Natural killer cell (primary cell): ENCODE results near the gene YWHAE. TPM values are rescaled to one million over a fixed set of nuclear protein-coding genes. Genes with fewer than 3 reads are reported as not detected.

ENCODE experiments used
- ATAC-seq, 3 donors: fragments of 150-1000 bp in 2 of 3; fragments of 200-7000 bp in 1 of 3; cut with Tn5 transposase; 1 replicate in 1 of 3; 2 replicates in 2 of 3; pipeline ENCODE4 v1.10.0; 2021; ENCODE audit warnings: mild to moderate bottlenecking in 2 of 3, moderate library complexity in 2 of 3
- DNase-seq, 2 donors: peaks; one replicate each; pipeline versions ENCODE4 v3.0.0 to v3.0.0-alpha.2; 2013 to 2021; ENCODE audit warnings: mixed read lengths in 1 of 2
- H3K27ac ChIP-seq: one replicate; pipeline ENCODE4 v1.5.1; 2013; ENCODE audit warnings: mild to moderate bottlenecking, low read length
- H3K27me3 ChIP-seq: one replicate; pipeline ENCODE4 v1.6.1; 2013; ENCODE audit warnings: low read length; ENCODE audit not compliant: control insufficient read depth, insufficient read depth
- H3K36me3 ChIP-seq: one replicate; pipeline ENCODE4 v1.6.1; 2013; ENCODE audit warnings: low read length; ENCODE audit not compliant: control insufficient read depth, insufficient read depth
- H3K4me1 ChIP-seq: one replicate; pipeline ENCODE4 v1.6.1; 2013; ENCODE audit warnings: low read length; ENCODE audit not compliant: control insufficient read depth, insufficient read depth
- H3K4me3 ChIP-seq: one replicate; pipeline ENCODE4 v1.5.1; 2013; ENCODE audit warnings: low read length
- H3K9me3 ChIP-seq: one replicate; pipeline ENCODE4 v1.6.1; 2013; ENCODE audit warnings: low read length; ENCODE audit not compliant: control insufficient read depth, insufficient read depth
- H3K27ac Mint-ChIP-seq, 2 donors: one replicate each; pipeline ENCODE4 v1.8.0; 2022; ENCODE audit warnings: mild to moderate bottlenecking in 2 of 2, mixed read lengths in 2 of 2, moderate library complexity in 1 of 2
- H3K27me3 Mint-ChIP-seq, 2 donors: one replicate each; pipeline ENCODE4 v1.8.0; 2022; ENCODE audit warnings: low read depth in 2 of 2, mixed read lengths in 2 of 2
- H3K36me3 Mint-ChIP-seq: one replicate; pipeline ENCODE4 v1.8.0; 2022; ENCODE audit warnings: mixed read lengths
- H3K4me1 Mint-ChIP-seq, 2 donors: one replicate each; pipeline ENCODE4 v1.8.0; 2022; ENCODE audit warnings: mixed read lengths in 2 of 2
- H3K4me3 Mint-ChIP-seq: one replicate; pipeline ENCODE4 v1.8.0; 2022; ENCODE audit warnings: mild to moderate bottlenecking, moderate library complexity, mixed read lengths
- H3K9me3 Mint-ChIP-seq, 2 donors: one replicate each; pipeline ENCODE4 v1.8.0; 2022; ENCODE audit warnings: mixed read lengths in 2 of 2
- WGBS: methylation state at CpG from one replicate; pipeline ENCODE4 v1.1.7; 2013; ENCODE audit warnings: missing lambda C conversion rate; ENCODE audit not compliant: insufficient coverage; 5-methylcytosine and 5-hydroxymethylcytosine counted together
- intact Hi-C: fragments of 100-400 bp; cut with micrococcal nuclease; formaldehyde crosslinking; loops from one replicate; pipeline ENCODE4 v1.14.2; 2022
- total RNA-seq, 4 donors: library from RNA; stranded (reverse); fragments of 120-200 nt in 1 of 4; gene quantifications; one replicate each; pipeline versions ENCODE4 v1.2.3 to v1.2.4, GENCODE V29; 2013 to 2022
- TF ChIP-seq, protein P1 (sequence below): fragments of 200-600 bp; IDR thresholded peaks from one replicate; pipeline ENCODE4 v1.8.0; 2022; ENCODE audit warnings: antibody characterized with exemption

Gene YWHAE
- total RNA-seq, 3 donors from 2014 or later (not counting 1 experiment from before 2014, with no cell fraction given) = 116 to 134 (median 132) TPM

DNA sequence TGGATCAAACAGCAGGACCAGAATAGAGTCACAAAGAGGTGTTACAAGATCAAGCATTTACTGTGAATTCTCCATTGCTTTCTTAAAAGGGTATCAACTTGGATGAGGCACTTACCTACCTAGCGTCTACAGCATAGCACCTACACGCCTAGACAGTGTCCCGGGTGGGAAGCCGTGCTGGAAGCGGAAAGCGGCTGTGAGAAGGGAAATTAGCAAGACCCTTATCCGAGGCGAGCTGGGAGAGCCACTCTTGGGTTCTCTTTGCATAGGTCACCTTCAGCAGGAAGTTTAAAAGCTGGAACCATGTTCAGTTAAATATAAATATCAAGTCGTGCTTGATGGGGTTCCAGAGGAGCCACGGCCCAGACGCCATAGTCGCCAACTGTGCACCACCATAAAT, 74.3 kb downstream of the YWHAE start:
- H3K36me3 ChIP-seq = no peaks in the 10 kb centered on the region
- Mint-ChIP-seq H3K4me3 (no peak overlapping the region), H3K36me3 (no peaks in the 10 kb centered on the region), H3K27me3 (peaks cover 0 to 10% of the 10 kb centered on the region in 2 donors), H3K27ac (no peak overlapping the region), H3K4me1 (peaks cover 0 to 5% of the 10 kb centered on the region in 2 donors), H3K9me3 (no peaks in the 10 kb centered on the region)
- H3K4me3 ChIP-seq = no peak overlapping the region
- TF ChIP-seq, protein P1, sequence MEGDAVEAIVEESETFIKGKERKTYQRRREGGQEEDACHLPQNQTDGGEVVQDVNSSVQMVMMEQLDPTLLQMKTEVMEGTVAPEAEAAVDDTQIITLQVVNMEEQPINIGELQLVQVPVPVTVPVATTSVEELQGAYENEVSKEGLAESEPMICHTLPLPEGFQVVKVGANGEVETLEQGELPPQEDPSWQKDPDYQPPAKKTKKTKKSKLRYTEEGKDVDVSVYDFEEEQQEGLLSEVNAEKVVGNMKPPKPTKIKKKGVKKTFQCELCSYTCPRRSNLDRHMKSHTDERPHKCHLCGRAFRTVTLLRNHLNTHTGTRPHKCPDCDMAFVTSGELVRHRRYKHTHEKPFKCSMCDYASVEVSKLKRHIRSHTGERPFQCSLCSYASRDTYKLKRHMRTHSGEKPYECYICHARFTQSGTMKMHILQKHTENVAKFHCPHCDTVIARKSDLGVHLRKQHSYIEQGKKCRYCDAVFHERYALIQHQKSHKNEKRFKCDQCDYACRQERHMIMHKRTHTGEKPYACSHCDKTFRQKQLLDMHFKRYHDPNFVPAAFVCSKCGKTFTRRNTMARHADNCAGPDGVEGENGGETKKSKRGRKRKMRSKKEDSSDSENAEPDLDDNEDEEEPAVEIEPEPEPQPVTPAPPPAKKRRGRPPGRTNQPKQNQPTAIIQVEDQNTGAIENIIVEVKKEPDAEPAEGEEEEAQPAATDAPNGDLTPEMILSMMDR = no peak
- DNase-seq (no peak), ATAC-seq (no peak)
- 79% methylated on average over 12 of the region's 12 CpGs for WGBS
- H3K27ac ChIP-seq = no peak overlapping the region
- intact Hi-C loops = no loop called here
- no peaks in the 10 kb centered on the region for H3K9me3 ChIP-seq
- no peaks in the 10 kb centered on the region for H3K4me1 ChIP-seq
- peaks cover 4% of the 10 kb centered on the region for H3K27me3 ChIP-seq

- 88% methylated on average over 26 of the region's 27 CpGs for WGBS
- Mint-ChIP-seq H3K27me3 (peaks cover 0 to 15% of the 10 kb centered on the region in 2 donors), H3K4me3 (peak overlapping the region; percentile 33)
These were observed 75.7 kb downstream of the YWHAE start for GRCh38 chr17:1324201-1324771.

GRCh38 chr17:1323336-1323735, 76.7 kb downstream of the YWHAE start:
- Mint-ChIP-seq H3K27me3 (peaks cover 0 to 15% of the 10 kb centered on the region in 2 donors), H3K9me3 (no peaks in the 10 kb centered on the region), H3K36me3 (no peaks in the 10 kb centered on the region), H3K4me3 (no peak overlapping the region), H3K4me1 (peaks cover 0 to 5% of the 10 kb centered on the region in 2 donors), H3K27ac (no peak overlapping the region)
- Histone ChIP-seq H3K4me3 (no peak overlapping the region), H3K27me3 (peaks cover 2% of the 10 kb centered on the region), H3K9me3 (no peaks in the 10 kb centered on the region), H3K27ac (no peak overlapping the region), H3K4me1 (no peaks in the 10 kb centered on the region), H3K36me3 (no peaks in the 10 kb centered on the region)
- WGBS = 84% methylated on average over 17 of the region's 19 CpGs
- DNase-seq (no peak), ATAC-seq (no peak)
- intact Hi-C loops = no loop called here
- TF ChIP-seq, protein P1 = no peak

More at GRCh38 chr17:1324201-1324771, 75.7 kb downstream of the YWHAE start:
- Histone ChIP-seq H3K4me1 (no peaks in the 10 kb centered on the region), H3K27ac (no peak overlapping the region), H3K27me3 (peaks cover 4% of the 10 kb centered on the region), H3K9me3 (no peaks in the 10 kb centered on the region), H3K36me3 (no peaks in the 10 kb centered on the region), H3K4me3 (no peak overlapping the region)
- DNase-seq = no peak
- Mint-ChIP-seq H3K9me3 (no peaks in the 10 kb centered on the region), H3K4me1 (peaks cover 0 to 5% of the 10 kb centered on the region in 2 donors), H3K36me3 (no peaks in the 10 kb centered on the region), H3K27ac (no peak overlapping the region)
- intact Hi-C loops = no loop called here
- TF ChIP-seq, protein P1 = no peak
- ATAC-seq = peak in 1 of 3 donors; percentile 40

DNA sequence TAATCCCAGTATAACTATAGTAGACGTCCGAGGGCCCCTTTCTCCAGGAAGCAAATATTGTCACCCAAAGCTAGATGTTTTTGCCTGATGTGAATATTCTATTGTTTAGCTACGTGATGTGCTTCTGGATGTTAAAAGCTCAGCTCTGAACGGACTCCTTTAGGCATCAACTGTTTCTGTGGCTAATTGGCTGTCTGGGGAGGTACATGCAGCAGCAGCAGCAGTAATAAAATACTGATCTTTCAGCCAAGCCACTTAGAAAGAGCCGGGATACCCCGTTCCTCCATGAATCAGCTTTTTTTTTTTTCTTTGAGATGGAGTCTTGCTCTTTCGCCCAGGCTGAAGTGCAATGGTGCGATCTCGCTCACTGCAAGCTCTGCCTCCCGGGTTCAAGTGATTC, 77.5 kb downstream of the YWHAE start:
- Mint-ChIP-seq H3K4me3 (no peak overlapping the region), H3K27me3 (peaks cover 0 to 15% of the 10 kb centered on the region in 2 donors), H3K9me3 (no peaks in the 10 kb centered on the region), H3K36me3 (no peaks in the 10 kb centered on the region), H3K27ac (no peak overlapping the region), H3K4me1 (peaks cover 0 to 5% of the 10 kb centered on the region in 2 donors)
- Histone ChIP-seq H3K36me3 (no peaks in the 10 kb centered on the region), H3K27ac (no peak overlapping the region), H3K9me3 (no peaks in the 10 kb centered on the region), H3K4me1 (no peaks in the 10 kb centered on the region), H3K4me3 (no peak overlapping the region), H3K27me3 (peaks cover 2% of the 10 kb centered on the region)
- TF ChIP-seq, protein P1 = no peak
- DNase-seq = no peak
- WGBS = 71% methylated on average over 10 of the region's 10 CpGs
- no peak for ATAC-seq
- intact Hi-C loops = no loop called here
